ENCODE results near the gene ARHGDIA. TPM values are rescaled to one million over a fixed set of nuclear protein-coding genes. Genes with fewer than 3 reads are reported as not detected.

Gene ARHGDIA
- total RNA-seq, 1 donor from 2014 or later = 396 TPM

DNA sequence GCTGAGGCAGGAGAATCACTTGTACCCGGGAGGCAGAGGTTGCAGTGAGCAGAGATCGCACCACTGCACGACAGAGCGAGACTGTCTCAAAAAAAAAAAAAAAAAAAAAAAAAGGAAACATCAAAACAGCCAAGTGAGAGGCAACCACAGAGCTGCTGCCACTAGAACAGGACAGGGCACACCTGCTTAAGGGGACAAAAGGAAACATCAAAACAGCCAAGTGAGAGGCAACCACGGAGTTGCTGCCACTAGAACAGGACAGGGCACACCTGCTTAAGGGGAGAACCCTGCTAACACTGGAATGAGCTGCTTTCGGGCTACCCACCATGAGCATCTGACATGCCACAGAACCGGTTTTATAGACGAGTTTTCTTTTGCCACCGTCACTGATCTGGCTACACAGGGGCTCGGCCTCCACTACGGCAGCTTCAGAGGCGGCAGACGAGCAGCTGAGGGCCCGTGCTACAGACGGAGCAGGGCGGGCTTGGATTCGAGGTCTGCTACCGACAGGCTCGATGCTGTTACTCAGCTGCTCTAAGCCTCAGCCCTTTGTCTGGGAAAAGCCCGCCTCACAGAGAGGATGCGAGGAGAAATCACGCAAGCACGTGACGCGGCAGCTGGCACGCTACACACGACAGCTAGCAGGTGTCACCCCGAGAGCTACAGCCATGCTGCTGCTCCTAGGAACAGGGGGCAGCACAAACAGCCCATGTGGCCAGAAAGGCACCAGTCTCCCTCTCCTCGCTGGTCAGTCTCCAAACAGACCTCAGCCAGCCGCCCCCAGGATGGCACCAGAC, 12.8 kb downstream of the ARHGDIA start:
- Mint-ChIP-seq H3K9me3 (no peaks in the 10 kb centered on the region), H3K36me3 (ENCODE audit: low read depth) (peaks cover 53% of the 10 kb centered on the region), H3K27me3 (no peaks in the 10 kb centered on the region), H3K27ac (no peak overlapping the region), H3K4me1 (peaks cover 30% of the 10 kb centered on the region), H3K4me3 (no peak overlapping the region)
- intact Hi-C loops (cut with micrococcal nuclease) = no loop called here
- no peak for DNase-seq
- POLR2A ChIA-PET = interaction anchor here (0.6 to 3.9 kb wide), 4 partner anchors 10 to 306 kb away, joined by 3 to 77 read pairs (median 5); partner anchors contain the start of genes ARHGDIA and MCRIP1
- TF ChIP-seq, protein P1, sequence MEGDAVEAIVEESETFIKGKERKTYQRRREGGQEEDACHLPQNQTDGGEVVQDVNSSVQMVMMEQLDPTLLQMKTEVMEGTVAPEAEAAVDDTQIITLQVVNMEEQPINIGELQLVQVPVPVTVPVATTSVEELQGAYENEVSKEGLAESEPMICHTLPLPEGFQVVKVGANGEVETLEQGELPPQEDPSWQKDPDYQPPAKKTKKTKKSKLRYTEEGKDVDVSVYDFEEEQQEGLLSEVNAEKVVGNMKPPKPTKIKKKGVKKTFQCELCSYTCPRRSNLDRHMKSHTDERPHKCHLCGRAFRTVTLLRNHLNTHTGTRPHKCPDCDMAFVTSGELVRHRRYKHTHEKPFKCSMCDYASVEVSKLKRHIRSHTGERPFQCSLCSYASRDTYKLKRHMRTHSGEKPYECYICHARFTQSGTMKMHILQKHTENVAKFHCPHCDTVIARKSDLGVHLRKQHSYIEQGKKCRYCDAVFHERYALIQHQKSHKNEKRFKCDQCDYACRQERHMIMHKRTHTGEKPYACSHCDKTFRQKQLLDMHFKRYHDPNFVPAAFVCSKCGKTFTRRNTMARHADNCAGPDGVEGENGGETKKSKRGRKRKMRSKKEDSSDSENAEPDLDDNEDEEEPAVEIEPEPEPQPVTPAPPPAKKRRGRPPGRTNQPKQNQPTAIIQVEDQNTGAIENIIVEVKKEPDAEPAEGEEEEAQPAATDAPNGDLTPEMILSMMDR (IDR thresholded peaks at IDR 0.05) = no peak
- CTCF ChIA-PET = no interaction called here
- no peak for ATAC-seq (ENCODE audit: low read depth)

DNA sequence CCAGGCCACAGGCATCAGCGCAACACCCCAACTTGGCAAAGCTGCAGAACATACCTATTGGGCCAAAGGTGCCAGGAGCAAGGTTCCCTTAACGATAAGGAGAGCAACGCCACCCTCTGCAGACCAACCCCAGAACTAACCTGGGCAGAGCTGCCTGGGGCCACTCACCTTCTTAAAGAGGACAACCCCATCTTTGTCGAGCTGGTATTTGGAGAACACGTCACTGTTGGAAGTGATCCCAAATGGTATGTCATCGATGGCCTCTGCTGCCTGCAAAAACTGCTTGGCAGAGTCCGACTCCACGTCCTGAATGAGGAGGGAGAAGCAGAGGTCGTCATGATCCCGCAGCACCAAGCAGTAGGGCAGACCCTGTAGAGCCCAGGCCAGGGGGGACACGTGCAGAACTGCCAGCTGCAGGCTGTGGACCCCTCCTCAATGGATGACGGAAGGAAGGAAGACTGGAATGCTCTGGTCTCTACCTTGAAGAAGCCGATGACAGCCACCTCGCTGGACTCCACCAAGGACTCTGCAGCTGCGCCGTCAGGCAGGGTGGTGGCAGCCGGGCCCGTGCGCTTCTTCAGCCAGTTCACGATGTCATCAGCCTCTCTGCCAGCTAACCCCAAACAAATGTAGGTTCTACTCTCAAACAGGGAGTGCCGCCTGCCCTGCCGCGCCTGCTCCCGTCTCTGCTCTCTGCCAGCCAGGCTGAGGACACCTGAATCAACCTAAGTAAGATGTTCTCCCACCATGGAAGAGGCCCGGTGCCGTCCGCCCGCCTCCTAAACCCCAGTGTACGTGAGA, 16.0 kb downstream of the ARHGDIA start:
- DNase-seq = no peak
- CTCF ChIA-PET = interaction anchor here (0.9 to 1.7 kb wide), 2 partner anchors 120 to 180 kb away, joined by 3 to 6 read pairs; no protein-coding TSS in a partner anchor
- Mint-ChIP-seq H3K4me1 (peaks cover 14% of the 10 kb centered on the region), H3K4me3 (no peak overlapping the region), H3K36me3 (ENCODE audit: low read depth) (peaks cover 65% of the 10 kb centered on the region), H3K9me3 (no peaks in the 10 kb centered on the region), H3K27me3 (no peaks in the 10 kb centered on the region), H3K27ac (no peak overlapping the region)
- intact Hi-C loops (cut with micrococcal nuclease) = no loop called here
- no peak for ATAC-seq (ENCODE audit: low read depth)
- TF ChIP-seq, protein P1 (IDR thresholded peaks at IDR 0.05) = no peak
- POLR2A ChIA-PET = interaction anchor here (0.6 to 1.4 kb wide), 2 partner anchors 22 to 33 kb away, joined by 3 to 6 read pairs; partner anchors contain the start of gene MCRIP1

DNA sequence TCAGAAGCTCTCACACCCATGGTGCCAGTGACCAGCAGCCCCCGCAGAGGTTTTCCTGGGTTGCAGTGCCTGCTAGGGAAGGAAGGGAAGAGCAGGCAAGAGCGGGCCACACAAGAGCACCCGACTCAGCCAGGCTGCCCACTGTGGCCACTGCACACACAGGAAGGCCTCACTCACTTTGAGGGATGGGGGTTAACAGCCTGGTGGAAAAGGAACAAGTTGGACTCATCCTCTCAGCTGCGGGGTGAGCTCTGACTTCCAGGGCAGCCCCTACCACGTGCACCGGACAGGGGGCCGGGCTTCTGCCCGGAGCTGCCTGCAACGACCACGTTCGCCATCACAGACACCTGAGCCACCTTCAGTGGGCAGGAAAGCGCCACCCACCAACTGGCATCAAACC, 18.9 kb downstream of the ARHGDIA start:
- Mint-ChIP-seq H3K27ac (no peak overlapping the region), H3K36me3 (ENCODE audit: low read depth) (peaks cover 54% of the 10 kb centered on the region), H3K9me3 (no peaks in the 10 kb centered on the region), H3K4me3 (no peak overlapping the region), H3K27me3 (no peaks in the 10 kb centered on the region), H3K4me1 (no peaks in the 10 kb centered on the region)
- DNase-seq = no peak
- ChIA-PET CTCF (no interaction called here), POLR2A (interaction anchor here (1.8 kb wide), 1 partner anchor 19 kb away, joined by 9 read pairs; the partner anchor contains the start of gene MCRIP1)
- ATAC-seq (ENCODE audit: low read depth) = no peak
- TF ChIP-seq, protein P1 (IDR thresholded peaks at IDR 0.05) = no peak
- intact Hi-C loops (cut with micrococcal nuclease) = no loop called here

DNA sequence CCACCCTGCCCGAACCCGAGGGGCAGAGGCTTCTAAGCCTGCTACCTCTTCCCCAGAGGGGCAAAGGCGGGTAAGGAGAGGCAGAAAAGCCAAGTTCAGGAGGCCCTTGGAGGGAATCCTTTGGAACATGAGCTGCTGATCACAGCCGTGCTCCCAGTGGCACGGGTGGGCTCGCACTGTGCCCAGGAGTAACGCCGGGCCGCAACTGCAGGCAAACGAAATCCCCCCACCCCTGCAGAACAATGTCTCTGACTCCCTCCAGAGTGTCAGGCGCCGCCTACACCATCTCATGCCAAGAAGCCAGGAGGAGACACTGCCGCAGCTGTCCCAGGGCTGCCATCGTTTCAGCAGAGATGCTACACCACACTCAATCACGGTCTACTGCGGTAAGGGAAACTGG, 19.7 kb downstream of the ARHGDIA start:
- Mint-ChIP-seq H3K4me3 (no peak overlapping the region), H3K27me3 (no peaks in the 10 kb centered on the region), H3K9me3 (no peaks in the 10 kb centered on the region), H3K27ac (no peak overlapping the region), H3K36me3 (ENCODE audit: low read depth) (peaks cover 62% of the 10 kb centered on the region), H3K4me1 (no peaks in the 10 kb centered on the region)
- ChIA-PET CTCF (no interaction called here), POLR2A (interaction anchor here (1.8 kb wide), 1 partner anchor 18 kb away, joined by 9 read pairs; the partner anchor contains the start of gene MCRIP1)
- no peak for ATAC-seq (ENCODE audit: low read depth)
- no peak for DNase-seq
- intact Hi-C loops (cut with micrococcal nuclease) = no loop called here
- TF ChIP-seq, protein P1 (IDR thresholded peaks at IDR 0.05) = no peak

DNA sequence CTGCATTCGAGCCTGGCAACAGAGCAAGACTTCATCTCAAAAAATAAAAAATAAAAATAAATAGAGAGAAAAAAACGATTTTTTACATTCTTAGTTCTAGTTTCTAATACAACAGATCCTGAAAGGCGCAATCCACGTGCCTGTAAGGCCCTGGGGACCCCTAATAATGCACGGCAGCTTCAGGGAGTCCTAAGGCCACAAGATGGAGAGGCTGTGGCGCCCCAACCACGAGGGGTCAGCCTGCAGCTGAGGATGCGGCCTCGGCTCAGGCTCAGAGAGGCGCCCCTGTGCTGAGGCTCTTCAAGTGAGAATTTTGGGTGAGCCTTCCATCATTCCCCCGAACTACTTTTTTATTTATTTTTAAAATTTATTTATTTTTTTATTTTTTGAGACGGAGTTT, 21.7 kb downstream of the ARHGDIA start:
- no peak for ATAC-seq (ENCODE audit: low read depth)
- no peaks in the 10 kb centered on the region for H3K27me3 Mint-ChIP-seq
- H3K4me3 Mint-ChIP-seq = no peak overlapping the region
- peaks cover 59% of the 10 kb centered on the region for H3K36me3 Mint-ChIP-seq (ENCODE audit: low read depth)
- intact Hi-C loops (cut with micrococcal nuclease) = no loop called here
- H3K4me1 Mint-ChIP-seq = no peaks in the 10 kb centered on the region
- no peaks in the 10 kb centered on the region for H3K9me3 Mint-ChIP-seq
- ChIA-PET CTCF (no interaction called here), POLR2A (no interaction called here)
- DNase-seq = no peak
- TF ChIP-seq, protein P1 (IDR thresholded peaks at IDR 0.05) = no peak
- no peak overlapping the region for H3K27ac Mint-ChIP-seq

Data from activated B cell treated with CpG ODN at 0.5 μM for 24 hours (primary cell).